Tibial nerve (tissue), 3 donors: Measurements from ENCODE around the gene DHX40.

Experiments used
- CTCF ChIP-seq, 5 experiments: fragments of 200-600 bp in 3 of 5; fragments of 450-650 bp in 2 of 5; sonication (generic) in 3 of 5; IDR thresholded peaks; one replicate each; pipeline ENCODE4 v1.5.1; 2016 to 2019; ENCODE audit warnings: antibody characterized with exemption in 5 of 5, mild to moderate bottlenecking in 3 of 5, moderate library complexity in 2 of 5
- POLR2A ChIP-seq, 2 donors: fragments of 450-650 bp; IDR thresholded peaks; one replicate each; pipeline ENCODE4 v1.6.1; 2017; ENCODE audit warnings: antibody characterized with exemption in 2 of 2, mild to moderate bottlenecking in 2 of 2, moderate library complexity in 2 of 2

- TF ChIP-seq CTCF (IDR thresholded peaks at IDR 0.05) = no peak
- no peak for TF ChIP-seq POLR2A (IDR thresholded peaks at IDR 0.05)
Observed at GRCh38 chr17:59526451-59526850, 39.0 kb upstream of the DHX40 start.
